Measurements from ENCODE around the gene RPP14.

The RPP14 gene

GRCh38 chr3:58292866-58293265 lies 13.2 kb upstream of the RPP14 start:
- no peak for DNase-seq

GRCh38 chr3:58293516-58293915 lies 12.5 kb upstream of the RPP14 start:
- no peak for DNase-seq

DNA sequence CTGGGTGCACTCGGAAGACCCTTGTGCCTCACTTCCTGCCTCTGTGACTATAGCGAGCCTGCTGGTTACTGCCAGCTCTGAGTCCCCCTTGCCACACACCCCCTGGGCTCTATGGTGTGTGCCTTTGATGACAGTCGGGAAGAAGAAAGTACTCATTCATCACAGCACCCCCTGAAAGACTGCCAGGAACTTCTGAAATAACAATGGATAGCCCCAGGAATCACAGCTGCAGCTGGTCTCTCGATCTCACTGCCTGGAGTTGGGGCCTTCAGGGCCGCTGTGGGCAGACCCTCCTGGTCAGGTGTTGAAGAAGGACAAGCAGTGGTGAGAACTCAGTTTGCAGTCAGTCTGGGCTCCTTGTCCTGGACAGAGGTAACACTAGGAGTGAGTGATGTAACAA lies 9.8 kb upstream of the RPP14 start:
- no peak for DNase-seq

- no peak for DNase-seq
Measured at GRCh38 chr3:58296843-58297242, 9.2 kb upstream of the RPP14 start.

GRCh38 chr3:58298190-58298589 lies 7.9 kb upstream of the RPP14 start:
- no peak for DNase-seq

- DNase-seq = no peak
Measured at GRCh38 chr3:58299075-58299474, 7.0 kb upstream of the RPP14 start.

DNA sequence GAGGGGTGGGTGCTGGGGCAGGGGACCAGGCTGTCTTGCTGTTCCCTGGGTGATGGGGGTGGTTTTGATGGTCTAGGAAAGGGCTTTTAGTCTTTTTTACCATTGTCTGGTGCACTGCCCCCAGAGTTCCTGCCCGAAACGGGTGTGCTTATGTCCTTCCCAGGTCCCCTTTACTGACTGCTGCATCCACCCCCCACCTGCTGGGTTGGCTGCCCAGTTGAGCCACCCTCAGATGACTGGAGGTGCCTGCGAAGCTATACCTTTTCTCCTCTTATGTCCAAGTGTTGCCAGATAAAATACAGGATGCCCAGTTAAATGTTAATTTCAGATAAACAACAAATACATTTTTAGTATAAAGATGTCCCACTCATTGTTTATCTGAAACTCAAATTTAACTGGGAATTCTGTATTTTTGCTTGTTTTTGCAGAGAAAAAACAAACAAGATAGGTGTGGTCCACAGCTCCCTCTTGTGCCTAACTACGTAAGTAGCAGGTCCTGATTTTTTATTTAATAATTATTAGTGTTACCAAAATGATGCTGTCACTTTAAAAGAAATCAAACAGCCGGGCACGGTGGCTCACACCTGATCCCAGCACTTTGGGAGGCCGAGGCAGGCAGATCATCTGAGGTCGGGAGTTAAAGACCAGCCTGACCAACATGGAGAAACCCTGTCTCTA lies 6.1 kb upstream of the RPP14 start:
- DNase-seq = no peak

DNA sequence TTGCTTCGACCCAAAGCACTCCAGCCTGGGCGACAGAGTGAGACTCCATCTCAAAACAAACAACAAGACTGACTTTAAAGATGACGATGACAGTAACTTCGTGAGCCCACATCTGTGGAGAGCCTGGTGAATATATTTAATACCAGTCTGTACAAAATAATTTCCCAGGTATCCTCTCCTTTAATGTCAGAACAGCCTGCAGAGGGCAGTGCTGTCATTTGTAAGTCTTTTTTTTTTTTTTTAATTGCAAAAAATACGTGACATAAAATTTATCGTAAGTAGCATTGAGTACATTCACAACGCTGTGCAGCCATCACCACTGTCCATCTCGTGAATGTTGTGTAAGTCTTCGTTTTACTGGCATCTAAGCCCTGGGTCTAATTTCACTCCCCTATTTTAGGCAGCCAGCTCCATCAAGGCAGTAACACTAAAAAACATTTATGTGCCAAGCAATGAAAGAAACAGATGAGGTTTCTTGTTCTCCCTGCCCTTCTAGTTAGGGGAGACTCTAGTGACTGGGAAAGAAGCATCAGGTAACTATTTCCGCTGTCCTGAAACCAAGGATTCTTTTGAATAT lies 1.7 kb downstream of the RPP14 start:
- DNase-seq = peak; percentile 56

- no peak for DNase-seq
Measured at GRCh38 chr3:58308728-58309127, 2.7 kb downstream of the RPP14 start.

DNA sequence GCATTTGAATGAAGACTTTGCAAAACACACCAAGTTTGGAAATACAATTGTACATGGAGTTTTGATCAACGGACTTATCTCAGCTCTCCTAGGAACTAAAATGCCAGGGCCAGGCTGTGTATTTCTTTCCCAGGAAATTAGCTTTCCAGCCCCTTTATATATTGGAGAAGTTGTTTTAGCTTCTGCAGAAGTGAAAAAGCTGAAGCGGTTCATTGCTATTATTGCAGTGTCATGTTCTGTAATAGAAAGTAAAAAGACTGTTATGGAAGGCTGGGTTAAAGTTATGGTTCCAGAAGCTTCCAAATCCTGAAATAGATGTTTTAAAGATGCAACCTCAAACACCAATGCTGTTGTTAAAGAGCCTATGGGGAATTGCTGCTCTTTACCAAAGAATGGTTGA lies 11.8 kb downstream of the RPP14 start:
- DNase-seq = no peak

DNA sequence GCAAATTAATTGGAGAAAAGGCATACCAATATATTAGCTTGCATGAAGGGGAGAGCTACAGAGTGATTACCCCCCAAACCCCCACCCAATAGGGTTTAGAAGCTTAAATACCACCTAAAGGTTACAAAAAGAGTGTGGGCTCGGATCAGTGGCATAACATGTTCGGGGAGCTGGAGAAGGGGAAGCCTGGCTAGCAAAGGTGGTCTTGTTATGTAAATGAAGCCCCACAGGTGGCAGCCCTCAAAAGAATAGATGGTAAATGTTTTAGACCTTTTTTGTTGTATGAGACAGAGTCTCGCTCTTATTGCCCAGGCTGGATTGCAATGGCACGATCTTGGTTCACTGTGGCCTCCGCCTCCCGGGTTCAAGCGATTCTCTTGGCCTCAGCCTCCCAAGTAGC lies 15.7 kb downstream of the RPP14 start:
- DNase-seq = no peak

DNA sequence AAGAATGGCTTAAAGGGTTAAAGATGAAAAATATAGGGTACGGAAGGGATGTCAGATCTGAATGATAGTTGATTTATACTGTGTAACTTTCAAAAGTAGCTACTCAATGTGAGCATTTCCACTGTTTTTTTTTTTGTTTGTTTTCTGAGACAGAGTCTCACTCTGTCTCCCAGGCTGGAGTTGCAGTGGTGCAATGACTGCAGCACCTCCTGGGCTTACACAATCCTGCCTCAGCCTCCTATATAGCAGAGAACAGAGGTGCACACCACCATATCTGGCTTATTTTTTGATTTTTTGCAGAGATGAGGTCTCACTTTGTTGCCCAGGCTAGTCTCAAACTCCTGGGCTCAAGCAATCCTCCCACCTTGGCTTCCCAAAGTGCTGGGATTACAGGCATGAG lies 16.7 kb downstream of the RPP14 start:
- no peak for DNase-seq

GRCh38 chr3:58323529-58324390 lies 17.7 kb downstream of the RPP14 start:
- DNase-seq = peak; percentile 20

- peak; percentile 37 for DNase-seq
Measured at GRCh38 chr3:58324391-58325390, 18.6 kb downstream of the RPP14 start.

DNA sequence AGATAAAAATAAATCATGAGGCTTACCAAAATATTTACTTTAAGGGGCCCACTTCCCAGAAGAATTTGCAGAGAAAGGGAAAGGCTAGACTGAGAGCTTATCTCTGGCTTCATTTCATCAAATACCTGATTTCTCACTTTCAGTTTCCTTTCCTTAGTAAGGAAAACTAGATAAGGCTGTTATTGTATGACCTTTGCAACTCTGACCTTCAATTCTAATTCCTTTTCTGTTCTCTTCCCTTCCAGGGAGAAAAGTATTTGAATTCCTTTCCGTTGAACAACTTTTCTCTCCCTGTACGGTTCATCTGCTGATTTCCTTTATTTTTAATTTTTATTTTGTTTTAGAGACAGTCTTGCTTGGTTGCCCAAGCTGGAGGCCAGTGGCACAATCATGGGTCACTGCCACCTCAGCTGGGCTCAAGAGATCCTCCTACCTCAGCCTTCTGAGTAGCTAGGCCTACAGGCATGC lies 19.5 kb downstream of the RPP14 start:
- no peak for DNase-seq

- no peak for DNase-seq
Measured at GRCh38 chr3:58326267-58326900, 20.3 kb downstream of the RPP14 start.

DNA sequence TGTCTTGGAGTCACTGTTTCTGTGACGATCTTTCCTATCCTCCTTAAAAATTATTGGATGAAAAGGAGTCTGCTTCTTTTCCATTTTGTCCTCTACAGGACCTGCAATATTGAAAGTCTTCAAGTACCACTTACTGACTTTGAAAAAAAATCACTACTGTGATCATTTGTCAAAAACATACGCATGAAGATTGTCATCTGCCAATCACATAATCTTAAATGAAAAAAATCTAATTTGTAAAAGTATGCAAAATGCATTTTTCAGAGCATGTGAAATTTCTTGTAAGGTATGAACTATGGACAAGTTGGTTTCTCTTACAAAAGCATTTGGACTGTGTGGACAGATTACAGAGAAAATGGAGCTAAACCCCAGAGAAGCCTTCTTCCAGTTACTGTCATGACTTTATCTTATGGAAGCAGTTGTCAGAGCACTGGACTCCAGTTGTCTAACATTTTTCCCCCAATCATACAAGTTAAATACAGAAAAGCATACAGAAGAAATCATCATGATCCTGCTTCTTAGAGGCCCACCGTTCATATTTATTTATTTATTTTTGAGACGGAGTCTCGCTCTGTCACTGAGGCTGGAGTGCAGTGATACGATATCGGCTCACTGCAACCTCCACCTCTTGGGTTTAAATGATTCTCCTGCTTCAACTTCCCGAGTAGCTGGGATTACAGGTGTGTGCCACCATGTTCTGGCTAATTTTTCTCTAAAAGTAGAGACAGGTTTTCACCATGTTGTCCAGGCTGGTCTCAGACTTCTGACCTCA lies 23.3 kb downstream of the RPP14 start:
- no peak for DNase-seq

- no peak for DNase-seq
Measured at GRCh38 chr3:58329922-58330413, 23.9 kb downstream of the RPP14 start.

GRCh38 chr3:58331593-58332152 lies 25.6 kb downstream of the RPP14 start:
- DNase-seq = no peak

DNA sequence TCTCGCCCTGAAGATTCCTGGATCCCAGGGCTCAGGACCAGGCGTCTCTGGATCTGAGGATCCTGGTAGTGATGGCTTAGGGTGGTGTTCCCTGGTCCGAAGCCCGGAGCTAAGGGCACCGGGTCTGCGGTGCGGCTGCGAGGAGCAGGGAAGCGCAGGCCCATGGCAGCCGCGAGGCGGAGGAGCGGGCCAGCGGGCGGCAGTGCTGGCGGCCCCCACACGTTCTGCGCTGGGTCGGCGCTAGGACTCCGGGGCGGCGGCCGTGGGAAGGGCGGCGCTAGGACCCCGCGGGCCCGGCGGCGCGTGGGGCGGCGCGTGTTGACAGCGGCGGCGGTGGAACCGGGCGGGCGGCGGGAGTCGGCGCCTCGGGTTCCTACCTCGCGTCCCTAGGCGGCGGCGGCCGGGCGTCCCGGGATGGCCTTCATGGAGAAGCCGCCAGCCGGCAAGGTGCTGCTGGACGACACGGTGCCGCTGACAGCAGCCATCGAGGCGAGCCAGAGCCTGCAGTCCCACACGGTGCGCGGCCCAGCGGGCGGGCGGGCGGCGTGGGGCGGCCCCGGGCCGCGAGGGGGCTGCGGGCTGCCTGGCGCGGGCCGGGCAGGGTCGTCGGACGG lies 26.6 kb downstream of the RPP14 start, which contains the start of gene PXK:
Gene PXK, plus strand, starts transcription at position 318 of the 614 bp plus-strand sequence. Its CDS starts 97 bp downstream, at position 415.
- peak; percentile 86 for DNase-seq

Data from activated CD4-positive, alpha-beta T cell treated with anti-CD3 and anti-CD28 coated beads, Interleukin-2, Interleukin-6, amounts not matched to agents 100 ng/mL and 50 ng/mL, durations not matched to agents 16 hours and 8 hours (primary cell).